Endometrium (tissue), 2 donors: Measurements from ENCODE around the gene COMMD9.

Experiments used
- FAIRE-seq: peaks from 2 replicates; lab custom pipeline; 2012; peaks lifted over from hg19 to GRCh38; lab: Jason Lieb, UNC
- donor health status: control.
- donor health status: control.

Gene COMMD9

DNA sequence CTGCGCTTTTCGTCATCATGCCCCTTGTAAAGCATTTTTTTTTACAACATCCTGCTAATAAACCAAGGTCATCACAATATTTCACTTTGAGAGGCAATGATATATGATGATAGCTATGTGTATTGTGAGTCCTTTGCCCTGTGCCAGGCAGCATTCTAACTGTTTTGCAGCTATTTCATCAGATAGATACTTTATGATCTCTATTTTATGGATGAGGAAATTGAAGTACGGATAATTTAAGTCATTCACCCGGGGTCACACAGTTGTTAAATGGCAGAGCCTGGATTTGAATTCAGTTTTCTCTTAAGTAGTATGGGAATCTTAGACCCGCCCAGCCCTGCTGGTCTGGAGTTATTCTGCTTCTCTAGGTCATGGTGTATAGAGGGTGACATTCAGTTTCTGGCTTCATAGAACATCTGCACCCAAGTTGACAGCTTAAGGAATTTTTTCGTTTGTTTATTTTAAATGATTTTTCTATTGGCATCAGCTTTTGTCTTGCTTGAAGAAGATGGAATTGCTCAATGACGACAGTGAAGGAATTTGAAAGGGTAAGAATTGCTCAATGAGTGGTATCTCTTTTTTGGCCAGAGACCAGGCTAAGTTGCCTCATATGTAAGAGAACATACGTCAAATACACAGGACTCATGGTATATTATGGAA is 7.8 kb upstream of the COMMD9 start:
- FAIRE-seq = no peak

DNA sequence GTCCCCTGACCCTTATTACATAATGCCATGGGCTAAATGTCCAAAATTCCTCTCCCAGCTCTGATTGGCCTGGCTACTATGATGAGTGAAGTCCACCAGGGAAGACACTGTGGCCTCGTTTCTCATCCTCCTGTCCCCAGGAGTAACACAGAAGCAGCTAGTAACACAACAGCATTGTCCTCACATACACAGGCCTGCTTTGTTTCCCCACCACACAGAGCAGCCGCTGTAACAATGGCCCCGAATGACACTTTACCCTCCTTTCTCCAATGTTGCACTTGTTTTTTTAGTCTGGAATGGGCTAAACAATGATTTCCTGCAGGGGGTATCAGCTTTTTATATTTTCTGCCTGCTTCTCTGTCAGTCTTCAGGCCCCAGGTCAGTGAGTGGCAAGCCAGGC is 6.7 kb upstream of the COMMD9 start, which contains the start of gene PRR5L:
Gene PRR5L, plus strand, starts transcription at position 363 of the 400 bp plus-strand sequence. CDS start 104,834 bp downstream, outside the sequence.
- FAIRE-seq = no peak

DNA sequence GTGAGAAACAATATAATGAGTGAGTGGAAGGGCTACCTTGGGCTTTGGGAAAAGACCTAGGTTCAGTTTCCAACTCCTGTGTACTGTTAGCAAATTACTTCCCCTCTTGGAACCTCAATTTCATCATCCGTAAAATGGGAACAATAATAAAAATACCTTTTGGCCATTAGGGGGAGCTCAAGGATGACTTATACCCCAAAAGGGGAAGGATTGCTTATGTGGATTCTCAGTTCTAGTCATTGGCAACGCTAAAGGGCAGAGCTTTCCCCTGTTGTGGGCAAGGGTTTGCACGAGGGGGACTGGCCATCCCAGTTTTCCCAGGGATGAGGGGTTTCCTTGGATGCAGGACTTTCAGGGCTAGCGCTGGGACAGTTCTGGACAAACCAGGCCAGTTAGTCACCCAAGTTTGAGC is 3.1 kb upstream of the COMMD9 start:
- no peak for FAIRE-seq

DNA sequence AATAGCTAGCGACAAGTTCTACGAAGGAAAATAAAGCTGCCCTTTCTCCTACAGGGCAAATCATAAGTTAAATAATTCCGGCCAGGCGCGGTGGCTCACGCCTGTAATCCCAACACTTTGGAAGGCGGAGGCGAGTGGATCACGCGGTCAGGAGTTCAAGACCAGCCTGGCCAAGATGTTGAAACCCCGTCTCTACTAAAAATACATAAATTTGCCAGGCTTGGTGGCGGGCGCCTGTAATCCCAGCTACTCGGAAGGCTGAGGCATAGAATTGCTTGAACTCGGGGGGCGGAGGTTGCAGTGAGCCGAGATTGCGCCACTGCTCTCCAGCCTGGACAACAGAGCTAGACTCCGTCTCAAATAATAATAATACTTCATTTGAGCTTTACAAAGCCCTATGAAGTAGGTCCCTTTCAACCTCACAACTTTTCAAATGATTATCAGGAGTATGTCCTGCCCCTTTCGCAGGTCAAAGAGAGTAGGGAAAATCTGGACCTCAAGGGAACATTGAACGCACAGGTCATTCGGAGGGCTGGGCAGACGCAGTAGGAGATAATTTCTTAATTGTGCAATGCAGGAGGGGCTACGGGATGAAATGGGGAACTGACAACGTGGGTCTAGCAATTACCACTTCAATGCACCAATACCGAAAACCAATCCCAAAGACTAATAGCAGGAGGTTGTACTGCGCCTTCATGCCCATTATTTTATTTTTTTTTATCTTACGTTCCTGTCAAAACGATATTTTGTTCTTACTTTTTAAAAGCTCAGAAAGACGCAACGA is 590 bp downstream of the COMMD9 start:
- FAIRE-seq = no peak

DNA sequence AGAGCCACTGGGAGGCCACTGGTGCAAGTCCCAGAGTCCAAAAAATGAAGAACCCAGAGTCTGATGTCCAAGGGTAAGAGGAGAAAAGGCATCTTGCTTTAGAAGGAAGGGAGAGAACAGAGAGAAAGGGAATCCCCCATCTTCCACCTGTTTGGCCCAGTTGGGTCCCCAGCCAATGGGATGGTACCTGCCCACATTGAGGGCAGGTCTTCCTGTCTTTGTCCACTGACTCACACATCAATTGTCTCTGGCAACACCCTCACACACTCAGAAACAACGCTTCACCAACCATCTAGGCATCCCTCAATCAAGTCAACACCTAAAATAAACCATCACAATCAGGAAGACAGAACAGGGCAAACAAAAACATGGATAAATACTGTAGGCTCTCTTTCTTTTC is 6.3 kb downstream of the COMMD9 start:
- no peak for FAIRE-seq

DNA sequence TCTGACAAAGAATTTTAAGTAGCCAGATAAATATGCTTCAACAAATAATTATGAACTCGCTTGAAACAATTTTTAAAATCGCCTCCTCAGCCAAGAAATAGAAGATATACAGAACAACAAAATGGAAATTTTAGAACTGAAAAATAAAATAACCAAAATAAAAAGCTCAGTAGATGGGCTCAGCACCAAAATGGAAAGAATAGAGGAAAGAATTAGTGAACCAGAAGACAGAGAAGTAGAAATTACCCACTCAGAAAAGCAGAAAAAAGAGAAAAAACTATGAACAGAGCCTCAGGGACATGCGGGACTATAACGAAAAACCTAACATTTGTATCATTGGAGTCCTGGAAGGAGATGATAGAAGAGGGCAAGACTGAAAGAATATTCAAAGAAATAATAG is 7.4 kb downstream of the COMMD9 start:
- no peak for FAIRE-seq

DNA sequence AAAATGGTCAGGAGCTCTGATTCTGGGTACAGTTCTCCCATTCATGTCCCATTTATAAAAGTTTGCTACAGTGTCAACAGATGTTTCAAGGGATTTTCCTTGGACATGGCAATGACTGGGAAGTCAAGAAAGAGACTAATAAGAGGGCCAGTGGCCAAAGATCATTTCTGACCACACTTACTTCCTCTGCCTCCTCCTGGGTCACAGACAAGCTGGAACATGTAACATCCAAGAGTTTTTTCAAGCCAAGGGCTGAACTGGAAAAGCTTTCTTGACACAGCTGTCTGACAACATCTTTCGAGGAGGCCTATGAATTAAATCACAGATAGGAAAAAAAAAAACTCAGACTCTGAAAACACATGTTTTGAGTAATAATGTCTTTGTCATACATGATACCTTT is 8.7 kb downstream of the COMMD9 start:
- no peak for FAIRE-seq

DNA sequence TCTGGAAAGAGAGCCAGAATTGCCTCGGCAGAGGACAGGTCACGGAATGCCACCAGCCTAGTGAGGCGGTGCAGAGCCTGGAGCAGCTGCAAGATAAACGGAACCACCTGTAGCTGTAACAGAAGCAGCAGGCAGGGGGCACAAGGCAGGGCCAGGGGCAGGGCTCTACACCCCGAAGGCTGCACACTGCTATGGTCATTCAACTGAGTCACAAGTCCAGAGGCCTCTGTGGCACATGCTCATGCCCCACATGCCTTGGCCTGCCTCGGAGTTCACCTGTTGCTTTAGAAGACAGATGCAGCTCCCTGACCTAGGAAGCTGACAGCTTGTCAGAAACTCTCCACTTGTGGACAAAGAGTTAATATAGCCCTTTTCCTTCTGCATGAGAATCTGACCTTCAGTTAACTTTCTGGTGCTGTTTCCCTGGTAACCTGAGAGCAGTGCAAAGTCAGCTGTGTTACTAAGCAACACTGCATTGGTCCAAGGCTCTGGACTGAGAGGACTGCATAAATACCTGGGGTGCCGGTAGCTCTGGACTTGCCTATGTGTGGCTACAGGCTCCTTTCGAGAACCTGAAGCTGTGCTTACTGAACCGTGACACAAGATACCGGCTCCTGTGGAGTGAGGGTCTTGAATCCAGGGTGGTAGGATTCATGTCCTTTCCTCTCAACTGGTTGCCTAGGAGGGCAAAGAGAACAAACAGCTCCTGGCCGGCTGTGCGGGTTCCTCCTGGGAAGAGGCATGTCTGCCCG is 10.5 kb downstream of the COMMD9 start:
- FAIRE-seq = no peak

DNA sequence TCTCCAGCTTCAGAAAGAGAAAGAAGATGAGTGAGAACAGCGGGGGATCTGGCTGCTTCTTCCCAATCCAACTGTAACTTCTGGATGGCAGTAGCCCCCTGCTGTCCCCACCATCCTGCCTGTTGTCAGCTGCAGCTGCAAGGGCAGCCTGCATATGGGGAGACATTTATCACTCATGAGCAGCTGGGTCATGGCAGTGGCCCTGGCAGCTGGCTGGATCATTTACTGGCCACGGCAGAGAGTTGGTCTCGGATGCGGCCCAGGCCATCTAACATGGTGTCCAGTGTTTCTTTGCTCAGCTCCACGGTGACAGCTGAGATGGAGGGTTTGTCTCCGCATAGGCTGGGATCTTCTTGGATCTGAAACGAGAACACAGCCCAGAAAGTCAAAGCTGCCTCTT is 14.8 kb downstream of the COMMD9 start:
- no peak for FAIRE-seq

DNA sequence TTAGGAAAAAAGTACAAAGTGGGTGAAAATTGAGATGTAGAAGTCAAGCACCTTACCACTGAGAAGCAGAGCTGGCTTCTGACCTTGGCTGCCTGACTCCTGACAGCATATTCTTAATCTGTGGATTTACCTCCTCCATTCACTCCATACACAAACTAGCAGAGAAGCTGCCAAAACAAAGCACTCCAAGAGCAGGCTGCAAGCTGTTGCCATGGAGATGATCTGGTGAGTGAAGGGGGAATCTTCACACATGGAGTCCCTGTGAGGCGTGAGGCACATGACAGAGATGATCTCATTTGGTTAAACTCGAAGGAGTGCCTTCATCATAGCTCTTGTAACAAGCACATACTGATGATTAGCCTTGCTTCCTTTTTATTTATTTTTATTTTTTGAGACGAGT is 16.1 kb downstream of the COMMD9 start:
- FAIRE-seq = no peak

DNA sequence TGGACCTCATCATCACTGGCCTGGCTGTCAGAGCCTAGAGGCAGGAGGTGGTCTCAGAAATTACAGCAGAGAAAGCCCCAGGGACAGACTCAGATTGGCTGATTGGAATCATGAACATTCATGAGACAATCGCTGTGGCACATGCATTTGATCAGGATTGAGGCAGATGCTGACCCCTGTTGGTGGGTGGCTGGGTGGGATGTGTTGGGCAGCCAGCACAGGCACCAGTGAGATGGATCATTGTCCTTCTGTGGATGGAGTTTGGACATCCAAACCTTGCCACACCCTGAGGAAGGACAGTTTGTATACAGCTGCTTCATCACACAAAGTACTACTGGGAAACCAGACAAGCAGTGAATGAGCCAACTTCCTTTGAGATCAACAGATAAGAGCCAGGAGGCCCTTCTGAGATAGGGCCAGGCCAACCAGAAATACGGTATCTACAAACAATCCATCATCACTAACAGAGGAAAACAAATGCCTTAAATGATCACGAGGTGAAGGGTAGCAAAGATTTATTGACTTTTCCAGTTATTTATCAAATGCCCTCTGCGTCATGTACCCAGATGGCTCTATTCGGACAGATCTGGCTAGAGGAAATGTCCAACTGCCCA is 17.3 kb downstream of the COMMD9 start:
- FAIRE-seq = no peak

DNA sequence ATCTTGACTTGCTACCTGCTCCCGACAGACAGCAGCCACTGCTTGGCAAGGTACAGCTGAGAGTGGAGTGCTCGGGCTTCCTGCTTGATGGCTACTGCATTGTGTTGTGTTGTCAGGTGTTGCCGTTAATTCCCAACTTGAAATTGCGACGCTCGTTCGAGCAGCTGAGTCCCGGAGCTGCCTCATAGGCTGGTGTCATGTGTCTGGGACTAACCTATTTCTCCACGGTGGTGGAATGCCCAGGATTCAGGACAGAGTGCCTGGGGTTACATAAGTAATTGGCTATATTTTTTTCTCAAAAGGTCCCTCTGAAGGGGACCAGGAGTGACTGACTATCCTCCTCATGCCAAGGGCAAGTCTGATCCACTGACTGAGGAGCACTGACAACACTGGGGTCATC is 18.5 kb downstream of the COMMD9 start:
- no peak for FAIRE-seq

DNA sequence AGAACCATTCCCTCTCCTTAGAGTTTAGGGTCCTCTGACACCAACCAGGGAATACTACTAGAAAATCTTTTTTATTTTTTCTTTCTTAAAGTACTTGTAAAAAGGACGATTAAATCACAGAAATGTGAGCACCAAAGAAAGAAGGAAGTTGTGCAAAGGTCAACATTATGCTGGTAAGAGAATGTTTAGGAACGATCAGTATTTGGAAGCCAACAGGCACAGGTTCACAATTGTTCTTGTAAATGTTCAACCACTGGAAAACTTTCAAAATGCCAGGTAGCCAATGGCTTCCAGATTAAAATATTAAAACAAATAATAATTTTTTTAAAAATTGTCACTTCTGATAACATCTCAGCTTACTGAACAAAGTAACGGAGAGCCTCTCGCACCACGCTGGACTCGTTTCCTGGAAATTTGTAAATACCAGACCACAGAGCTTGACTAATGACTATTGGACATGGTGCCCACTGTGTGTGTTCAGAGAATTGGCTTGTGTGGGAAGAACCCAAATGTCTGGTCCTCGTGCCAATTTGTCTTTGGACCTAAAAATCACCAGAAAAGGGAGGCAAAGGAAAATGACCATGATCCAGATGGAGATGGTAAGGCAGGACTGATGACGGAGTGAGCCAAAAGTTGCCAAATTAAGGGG is 20.8 kb downstream of the COMMD9 start:
- FAIRE-seq = no peak

DNA sequence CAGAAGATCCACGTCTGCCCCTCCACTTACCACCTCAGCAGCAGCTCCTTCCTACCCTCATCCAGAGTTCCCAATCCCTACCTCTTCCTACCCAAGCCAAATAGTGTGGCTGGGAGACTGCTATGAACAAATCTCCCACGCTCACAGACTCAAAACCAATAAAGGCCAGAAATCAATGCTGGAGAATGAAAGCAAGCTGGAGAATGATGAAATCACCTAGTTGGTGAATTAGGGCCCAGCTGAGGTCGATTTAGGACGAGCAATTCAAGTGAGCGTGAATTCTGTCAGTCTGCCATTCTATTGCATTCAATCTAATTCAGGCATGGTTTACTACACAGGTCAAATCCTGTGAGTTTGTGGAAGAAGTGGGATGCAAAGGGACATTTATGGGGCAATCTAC is 22.5 kb downstream of the COMMD9 start:
- FAIRE-seq = no peak

DNA sequence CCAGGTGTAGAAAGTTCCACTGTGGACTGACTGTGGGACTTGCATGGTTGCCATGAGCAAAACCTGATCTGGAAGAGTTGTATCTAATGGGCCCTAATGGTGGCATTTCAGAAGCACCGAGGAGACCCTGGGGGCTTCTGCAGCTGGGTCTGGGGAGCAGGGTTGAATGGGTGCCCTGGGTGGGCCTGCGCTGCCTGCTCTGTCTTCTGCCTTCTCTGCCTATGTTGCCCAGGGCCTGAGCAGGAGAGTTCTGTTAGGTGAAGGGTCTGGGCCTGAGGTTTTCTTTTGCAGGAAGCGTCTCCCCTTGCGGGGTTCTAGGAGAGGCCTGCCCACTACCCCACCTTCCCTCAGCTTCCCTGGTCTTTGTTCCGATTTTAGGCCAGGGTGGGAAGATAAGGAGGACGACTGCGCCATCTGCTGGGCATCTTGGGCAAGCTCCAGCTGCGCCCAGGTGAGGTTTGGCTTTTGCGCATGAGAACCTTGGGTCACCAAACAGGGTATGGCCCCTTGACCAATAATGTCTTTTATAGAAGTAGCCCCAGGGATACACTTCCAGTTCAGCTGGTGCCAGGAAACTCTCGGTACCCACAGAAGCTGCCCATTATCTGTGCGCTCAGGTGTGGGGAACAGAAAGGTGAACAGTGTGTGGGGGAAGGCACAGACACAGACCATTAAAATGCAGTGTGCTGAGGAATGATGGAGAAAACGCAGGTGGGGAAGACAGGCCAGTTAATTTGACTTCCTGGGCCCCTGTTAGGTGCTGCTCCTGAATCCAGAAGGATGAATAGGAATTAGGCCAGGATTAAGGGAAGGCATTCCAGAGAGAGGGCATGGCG is 23.2 kb downstream of the COMMD9 start:
- FAIRE-seq = no peak

DNA sequence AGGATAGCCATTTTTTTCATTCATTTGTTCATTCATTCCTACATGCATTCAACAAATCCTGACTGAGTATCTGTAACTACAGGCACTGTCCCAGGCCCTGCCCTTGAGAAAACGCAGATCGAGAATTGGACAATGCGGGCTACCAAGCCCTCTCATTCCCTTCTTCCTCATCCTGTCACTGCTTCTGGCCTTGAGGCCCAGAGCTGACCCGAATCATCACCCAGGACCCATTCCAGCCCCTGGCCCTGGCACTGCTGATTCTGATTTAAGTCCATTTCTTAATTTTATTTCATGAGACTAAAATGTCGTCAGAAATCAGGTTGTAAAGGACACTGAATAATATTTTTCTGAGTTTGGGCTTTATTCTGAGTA is 24.3 kb downstream of the COMMD9 start:
- FAIRE-seq = no peak

DNA sequence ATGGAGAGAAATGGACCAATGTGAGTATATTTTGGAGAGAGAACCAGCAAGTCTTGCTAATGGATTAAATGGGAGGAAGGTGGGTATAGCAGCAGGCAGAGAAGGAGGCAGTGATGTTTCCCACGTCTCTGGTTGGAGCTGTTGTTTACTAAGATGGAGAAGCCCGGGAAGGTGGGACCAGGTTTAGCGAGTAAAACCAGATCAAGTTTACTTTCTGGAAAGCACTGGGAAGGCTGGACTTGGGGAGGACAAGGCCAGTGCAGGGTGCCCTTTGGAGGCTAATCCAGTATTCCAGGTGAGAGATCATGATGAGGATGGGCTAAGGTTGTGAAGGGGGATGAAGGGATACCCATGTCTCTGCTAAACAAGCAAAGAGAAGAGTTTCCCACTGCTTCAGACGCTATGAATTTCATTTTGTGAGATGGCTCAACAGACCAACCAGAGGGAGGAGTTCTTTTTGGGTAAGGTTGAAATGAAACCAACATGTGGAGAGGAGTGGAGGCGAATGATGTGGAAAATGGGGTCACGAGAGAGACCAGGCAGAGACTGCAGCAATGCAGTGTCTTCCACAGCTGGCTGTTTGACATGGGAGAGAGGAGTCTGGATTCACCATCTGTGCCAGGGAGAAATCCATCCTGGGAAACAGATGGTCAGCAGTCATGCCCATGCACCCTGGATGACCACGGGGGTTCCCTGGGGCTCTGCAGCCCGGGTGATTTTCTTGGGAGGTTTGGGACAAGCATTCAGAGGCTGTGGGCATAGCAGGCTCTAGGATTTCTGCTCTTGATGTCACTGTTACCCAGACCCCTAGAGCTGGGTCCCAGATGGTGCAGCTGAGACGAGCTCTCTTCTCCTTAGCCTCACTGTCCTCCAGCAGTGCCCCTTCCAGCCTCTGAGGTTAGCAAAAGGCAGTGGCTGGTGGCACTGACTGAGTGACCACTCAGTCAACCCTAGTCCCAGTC is 24.9 kb downstream of the COMMD9 start:
- no peak for FAIRE-seq

DNA sequence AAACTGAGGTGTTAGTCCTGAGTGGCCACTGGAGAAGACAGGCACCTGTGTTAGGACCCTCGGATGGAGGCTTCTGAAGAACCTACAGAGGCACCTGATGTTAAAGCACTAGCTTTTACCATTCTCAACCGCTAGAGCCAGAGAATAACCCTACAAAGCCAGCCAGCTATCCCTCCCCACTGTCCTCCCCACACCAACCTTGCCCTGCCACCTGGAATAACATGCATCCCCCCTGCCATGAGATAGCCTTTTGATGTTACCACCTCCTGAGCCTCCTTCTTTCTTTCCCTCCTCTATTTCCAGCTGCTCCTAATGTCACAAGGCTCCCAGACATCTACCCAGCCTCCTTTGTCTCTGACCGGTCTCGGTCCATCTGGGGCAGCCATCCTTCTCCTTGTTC is 28.1 kb downstream of the COMMD9 start:
- FAIRE-seq = no peak

DNA sequence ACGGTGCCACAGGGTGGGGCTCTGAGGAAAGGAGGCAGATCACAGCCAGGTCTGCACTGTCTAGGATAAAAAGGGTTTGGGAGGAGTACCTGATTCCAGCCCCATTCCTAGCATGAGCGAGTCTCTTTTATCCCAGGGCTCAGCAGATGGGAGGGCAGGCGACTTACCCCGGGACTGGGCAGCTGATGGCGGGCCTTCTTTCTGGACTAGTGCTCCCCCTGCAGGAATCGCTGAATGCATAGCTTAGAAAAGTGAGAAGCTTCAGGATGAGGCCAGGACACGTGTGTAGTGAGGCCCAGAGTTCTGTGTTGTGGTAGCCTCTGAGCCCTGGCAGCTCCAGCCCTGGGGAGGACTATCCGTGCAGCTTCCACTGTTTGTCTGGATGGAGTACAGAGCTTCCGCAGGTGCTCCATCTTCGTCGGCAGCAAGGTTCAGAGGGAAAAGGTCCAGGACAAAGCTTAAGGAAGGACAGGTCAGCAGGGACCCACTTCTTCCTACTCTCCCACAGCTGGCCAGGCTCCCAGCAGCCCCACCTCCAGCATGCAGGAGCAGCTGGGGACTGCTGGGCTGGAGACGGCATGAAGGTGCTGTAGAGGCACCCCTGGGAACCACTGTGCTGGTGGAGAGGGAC is 30.4 kb downstream of the COMMD9 start:
- FAIRE-seq = no peak

DNA sequence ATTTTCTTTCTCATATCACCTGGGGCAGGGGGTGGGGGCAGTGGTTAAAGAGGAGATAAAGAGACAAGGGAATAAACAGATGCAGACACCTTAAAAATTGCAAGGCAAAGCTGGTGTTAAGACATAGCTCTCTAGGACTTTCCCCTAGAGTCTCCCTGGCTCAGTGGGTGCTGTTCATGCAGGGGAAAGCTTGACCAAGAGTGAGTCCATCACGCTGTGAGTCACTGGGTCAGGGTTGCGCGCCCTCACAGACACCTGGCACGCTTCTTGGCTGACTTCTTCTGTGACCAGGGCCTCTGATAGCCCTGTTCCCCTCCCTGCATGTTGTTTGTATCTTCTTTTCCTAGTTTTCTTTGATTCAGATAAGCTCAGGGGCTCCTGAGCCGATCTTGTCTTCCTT is 31.9 kb downstream of the COMMD9 start:
- no peak for FAIRE-seq
